Central memory CD8-positive, alpha-beta T cell (primary cell): ENCODE measurements around the gene KLHL18.
A peak's percentile ranks its signal among the peaks of the same experiment; 100 is the strongest.

Experiments used
- ATAC-seq: fragments of 150-1000 bp; cut with Tn5 transposase; replicated peaks from 2 replicates; pipeline ENCODE4 v1.10.0; 2022; ENCODE audit warnings: mild to moderate bottlenecking, moderate FRiP score, moderate number of reproducible peaks; ENCODE audit not compliant: poor library complexity, severe bottlenecking; ENCODE audit errors: extremely low read depth
- DNase-seq, 2 donors: peaks; one replicate each; pipeline ENCODE4 v3.0.0; 2021; ENCODE audit warnings: low spot score in 2 of 2
- H3K27ac Mint-ChIP-seq: one replicate; pipeline ENCODE4 v1.8.0; 2022; ENCODE audit warnings: low read depth, mild to moderate bottlenecking, moderate library complexity, mixed read lengths
- H3K27me3 Mint-ChIP-seq: one replicate; pipeline ENCODE4 v1.8.0; 2022; ENCODE audit warnings: mixed read lengths
- H3K36me3 Mint-ChIP-seq: one replicate; pipeline ENCODE4 v1.8.0; 2022; ENCODE audit warnings: mild to moderate bottlenecking, moderate library complexity, mixed read lengths; ENCODE audit not compliant: insufficient read depth
- H3K4me1 Mint-ChIP-seq: one replicate; pipeline ENCODE4 v1.8.0; 2022; ENCODE audit warnings: mixed read lengths
- H3K4me3 Mint-ChIP-seq: one replicate; pipeline ENCODE4 v1.8.0; 2022; ENCODE audit warnings: mild to moderate bottlenecking, moderate library complexity, mixed read lengths
- H3K9me3 Mint-ChIP-seq: one replicate; pipeline ENCODE4 v1.8.0; 2022; ENCODE audit warnings: mixed read lengths

The KLHL18 gene

GRCh38 chr3:47380026-47380600 is 97.4 kb downstream of the KLHL18 start:
- Mint-ChIP-seq H3K9me3 (no peaks in the 10 kb centered on the region), H3K4me3 (peak overlapping the region; percentile 91), H3K4me1 (peaks cover 38% of the 10 kb centered on the region), H3K27me3 (no peaks in the 10 kb centered on the region), H3K27ac (peak overlapping the region; percentile 99), H3K36me3 (peaks cover 21% of the 10 kb centered on the region)
- DNase-seq, result no peak
- ATAC-seq, result no peak

- Mint-ChIP-seq H3K4me3 (peak within 1 kb of the TSS; percentile 91), H3K27me3 (no peaks in the 10 kb centered on the region), H3K27ac (peak within 1 kb of the TSS; percentile 99), H3K9me3 (no peaks in the 10 kb centered on the region), H3K4me1 (peaks cover 42% of the 10 kb centered on the region), H3K36me3 (peaks cover 22% of the 10 kb centered on the region)
- ATAC-seq, result peak; percentile 79
- peak; percentile 98 for DNase-seq
These were observed 98.0 kb downstream of the KLHL18 start, which contains the start of gene PTPN23 for GRCh38 chr3:47380601-47381316. Gene PTPN23 (plus strand): TSS chr3:47381021. CDS start chr3:47381097, 76 bp downstream.

GRCh38 chr3:47381317-47382157 is 98.8 kb downstream of the KLHL18 start:
- Mint-ChIP-seq H3K4me1 (peaks cover 50% of the 10 kb centered on the region), H3K9me3 (no peaks in the 10 kb centered on the region), H3K27ac (peak overlapping the region; percentile 99), H3K36me3 (peaks cover 22% of the 10 kb centered on the region), H3K27me3 (no peaks in the 10 kb centered on the region), H3K4me3 (peak overlapping the region; percentile 91)
- DNase-seq (peak; percentile 43 to 46), ATAC-seq (peak; percentile 47)

DNA sequence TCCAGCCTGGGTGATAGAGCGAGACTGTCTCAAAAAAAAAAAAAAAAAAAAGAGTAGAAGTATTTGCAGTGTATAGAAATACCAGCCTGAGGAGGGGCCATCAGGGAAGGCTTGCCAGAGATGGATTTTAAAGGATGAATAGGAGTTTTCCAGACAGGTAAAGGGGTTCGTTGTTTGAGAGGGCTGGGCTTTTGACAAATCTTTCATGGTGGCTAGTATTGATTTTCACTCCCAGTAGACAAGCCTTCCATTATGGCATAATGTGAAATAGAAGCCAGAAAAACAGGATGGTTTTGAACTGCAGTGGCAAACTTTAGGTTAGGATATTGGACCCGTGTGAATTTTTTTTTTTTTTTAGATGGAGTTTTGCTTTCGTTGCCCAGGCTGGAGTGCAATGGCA is 101.7 kb downstream of the KLHL18 start:
- Mint-ChIP-seq H3K4me1 (peaks cover 55% of the 10 kb centered on the region), H3K36me3 (peaks cover 31% of the 10 kb centered on the region), H3K27ac (no peak overlapping the region), H3K4me3 (no peak overlapping the region), H3K9me3 (no peaks in the 10 kb centered on the region), H3K27me3 (no peaks in the 10 kb centered on the region)
- ATAC-seq (no peak), DNase-seq (no peak)

DNA sequence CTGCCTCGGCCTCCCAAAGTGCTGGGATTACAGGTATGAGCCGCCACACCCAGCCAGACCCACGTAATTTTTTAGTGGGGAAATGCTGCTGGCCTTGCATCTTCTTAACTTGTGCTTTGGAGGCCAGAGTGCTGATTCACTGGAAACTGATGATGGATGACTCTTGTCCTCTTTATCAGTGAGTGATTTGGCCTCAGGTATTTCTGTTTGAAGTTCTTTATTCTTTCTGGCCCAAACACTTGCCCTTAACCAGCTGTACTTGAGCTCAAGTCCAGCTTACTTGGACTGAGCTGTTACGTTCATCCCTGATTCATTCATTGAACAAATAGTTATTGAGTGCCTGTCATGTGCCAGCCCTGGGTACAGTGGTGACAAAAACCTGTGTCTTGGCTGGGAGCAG is 102.3 kb downstream of the KLHL18 start:
- no peak overlapping the region for H3K27ac Mint-ChIP-seq
- peaks cover 33% of the 10 kb centered on the region for H3K36me3 Mint-ChIP-seq
- H3K27me3 Mint-ChIP-seq, result no peaks in the 10 kb centered on the region
- no peak overlapping the region for H3K4me3 Mint-ChIP-seq
- peaks cover 49% of the 10 kb centered on the region for H3K4me1 Mint-ChIP-seq
- no peaks in the 10 kb centered on the region for H3K9me3 Mint-ChIP-seq
- ATAC-seq (no peak), DNase-seq (no peak)

GRCh38 chr3:47385796-47386195 is 103.1 kb downstream of the KLHL18 start:
- H3K36me3 Mint-ChIP-seq, result peaks cover 34% of the 10 kb centered on the region
- peaks cover 42% of the 10 kb centered on the region for H3K4me1 Mint-ChIP-seq
- no peaks in the 10 kb centered on the region for H3K9me3 Mint-ChIP-seq
- DNase-seq (no peak), ATAC-seq (no peak)
- no peak overlapping the region for H3K4me3 Mint-ChIP-seq
- H3K27ac Mint-ChIP-seq, result no peak overlapping the region
- H3K27me3 Mint-ChIP-seq, result no peaks in the 10 kb centered on the region

DNA sequence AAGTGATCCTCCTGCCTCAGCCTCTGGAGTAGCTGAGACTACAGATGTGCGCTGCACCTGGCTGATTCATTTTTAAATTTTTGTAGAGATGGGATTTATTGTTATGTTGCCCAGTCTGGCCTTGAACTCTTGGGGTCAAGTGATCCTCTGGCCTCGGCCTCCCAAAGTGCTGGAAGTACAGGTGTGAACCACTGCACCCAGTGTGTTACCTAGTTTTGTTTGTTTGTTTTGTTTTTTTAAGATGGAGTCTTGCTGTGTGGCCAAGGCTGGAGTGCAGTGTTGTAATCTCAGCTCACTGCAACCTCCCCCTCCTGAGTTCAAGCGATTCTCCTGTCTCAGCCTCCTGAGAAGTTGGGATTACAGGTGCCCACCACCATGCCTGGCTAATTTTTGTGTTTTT is 110.2 kb downstream of the KLHL18 start:
- DNase-seq (no peak), ATAC-seq (no peak)
- Mint-ChIP-seq H3K36me3 (peaks cover 19% of the 10 kb centered on the region), H3K9me3 (no peaks in the 10 kb centered on the region), H3K27ac (no peak overlapping the region), H3K4me1 (peaks cover 40% of the 10 kb centered on the region), H3K27me3 (no peaks in the 10 kb centered on the region), H3K4me3 (no peak overlapping the region)

DNA sequence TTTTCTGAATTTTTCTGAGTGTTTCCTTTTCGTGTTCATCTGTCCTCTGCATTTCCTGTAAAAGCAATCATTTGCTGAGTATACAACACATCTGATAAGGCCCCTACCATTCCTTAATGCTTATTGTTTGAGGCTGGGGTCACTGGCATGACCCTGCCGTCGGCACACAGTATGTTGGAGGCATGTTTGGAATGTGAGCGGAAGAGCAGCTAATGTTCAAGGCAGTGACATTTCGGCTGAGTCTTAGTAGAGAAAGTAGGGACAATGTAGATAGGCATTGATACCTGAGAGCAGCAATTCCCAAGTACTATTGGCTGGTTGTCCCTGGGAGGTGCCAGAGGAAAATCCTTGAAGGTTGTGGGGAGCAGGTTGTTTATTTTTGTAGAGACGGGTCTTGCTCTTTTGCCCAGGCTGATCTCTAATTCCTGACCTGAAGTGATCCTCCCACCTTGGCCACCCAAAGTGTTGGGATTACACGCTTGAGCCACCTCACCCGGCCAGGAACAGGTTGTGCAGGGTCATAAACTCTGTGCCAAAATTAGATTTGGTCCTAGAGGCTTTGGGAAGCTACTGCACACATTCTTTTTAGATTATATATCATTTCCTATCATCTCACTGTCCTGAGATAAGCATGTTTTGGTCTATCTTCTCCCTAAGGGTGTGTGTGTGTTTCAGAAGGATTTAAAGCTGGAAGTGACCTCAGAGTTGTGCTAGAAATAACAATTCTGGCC is 111.6 kb downstream of the KLHL18 start:
- peak overlapping the region; percentile 42 for H3K27ac Mint-ChIP-seq
- ATAC-seq, result no peak

DNA sequence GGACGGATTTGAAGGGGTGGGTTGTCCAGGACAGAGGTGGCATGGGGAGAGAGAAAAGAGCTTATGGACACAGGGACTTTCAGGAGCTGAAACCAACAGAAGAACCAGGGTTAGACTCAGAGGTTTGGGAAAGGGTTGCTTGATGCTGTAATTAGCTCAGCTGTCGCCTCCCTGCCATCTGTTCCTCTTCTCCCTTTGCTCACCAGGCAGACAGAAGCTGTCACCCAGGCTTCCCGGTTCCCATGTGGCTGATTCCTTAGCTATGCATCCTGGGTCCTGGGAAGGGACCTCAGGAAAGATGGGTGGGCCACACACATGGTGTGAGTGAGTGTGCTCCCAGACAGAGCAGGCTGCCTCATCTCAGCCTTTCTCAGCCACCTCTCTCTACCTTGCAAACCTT is 112.1 kb downstream of the KLHL18 start:
- peaks cover 40% of the 10 kb centered on the region for H3K4me1 Mint-ChIP-seq
- H3K27ac Mint-ChIP-seq, result peak overlapping the region; percentile 36
- H3K4me3 Mint-ChIP-seq, result no peak overlapping the region
- no peaks in the 10 kb centered on the region for H3K27me3 Mint-ChIP-seq
- H3K36me3 Mint-ChIP-seq, result peaks cover 25% of the 10 kb centered on the region
- ATAC-seq (no peak), DNase-seq (no peak)
- H3K9me3 Mint-ChIP-seq, result no peaks in the 10 kb centered on the region

More for the DNA sequence above, 111.6 kb downstream of the KLHL18 start:
- no peaks in the 10 kb centered on the region for H3K9me3 Mint-ChIP-seq
- H3K27me3 Mint-ChIP-seq, result no peaks in the 10 kb centered on the region
- peaks cover 28% of the 10 kb centered on the region for H3K36me3 Mint-ChIP-seq
- no peak overlapping the region for H3K4me3 Mint-ChIP-seq
- H3K4me1 Mint-ChIP-seq, result peaks cover 40% of the 10 kb centered on the region
- DNase-seq, result no peak
